Smooth muscle cell (in vitro differentiated cells): ENCODE results near the gene TEX19. TPM values are rescaled to one million over a fixed set of nuclear protein-coding genes. Genes with fewer than 3 reads are reported as not detected.

Experiments used
- DNase-seq: peaks from one replicate; lab custom pipeline; 2025; ENCODE audit not compliant: unreplicated experiment; lab: John Stamatoyannopoulos, UW
- H2AFZ ChIP-seq: fragments of 200-600 bp; sonication (generic); 2 replicates; pipeline ENCODE4 v1.6.0; 2016; ENCODE audit warnings: antibody characterized with exemption, low read depth, mild to moderate bottlenecking
- H3F3A ChIP-seq: fragments of 200-600 bp; sonication (generic); 2 replicates; pipeline ENCODE4 v1.6.0; 2017; ENCODE audit warnings: antibody characterized with exemption, low read depth
- H3K27ac ChIP-seq: fragments of 200-600 bp; sonication (generic); 2 replicates; pipeline ENCODE4 v1.5.1; 2016; ENCODE audit warnings: low read depth, mild to moderate bottlenecking
- H3K27me3 ChIP-seq: fragments of 200-600 bp; sonication (generic); 2 replicates; pipeline ENCODE4 v1.6.1; 2016; ENCODE audit warnings: low read depth, mild to moderate bottlenecking
- H3K36me3 ChIP-seq: fragments of 200-600 bp; sonication (generic); 2 replicates; pipeline ENCODE4 v1.5.1; 2016; ENCODE audit warnings: low read depth
- H3K4me1 ChIP-seq: fragments of 200-600 bp; sonication (generic); 2 replicates; pipeline ENCODE4 v1.5.1; 2016; ENCODE audit warnings: low read depth
- H3K4me2 ChIP-seq: fragments of 200-600 bp; sonication (generic); 2 replicates; pipeline ENCODE4 v1.6.0; 2016; ENCODE audit warnings: mild to moderate bottlenecking
- H3K4me3 ChIP-seq: fragments of 200-600 bp; sonication (generic); 2 replicates; pipeline ENCODE4 v1.5.1; 2016; ENCODE audit warnings: mild to moderate bottlenecking
- H3K79me2 ChIP-seq: fragments of 200-600 bp; sonication (generic); 2 replicates; pipeline ENCODE4 v1.6.0; 2016; ENCODE audit warnings: low read depth, mild to moderate bottlenecking
- H3K9ac ChIP-seq: fragments of 200-600 bp; sonication (generic); 2 replicates; pipeline ENCODE4 v1.6.0; 2016; ENCODE audit warnings: low read depth
- H3K9me3 ChIP-seq: fragments of 200-600 bp; sonication (generic); replicated peaks from 2 replicates; pipeline ENCODE4 v1.5.1; 2016; ENCODE audit warnings: low read depth
- H4K20me1 ChIP-seq: fragments of 200-600 bp; sonication (generic); 2 replicates; pipeline ENCODE4 v1.6.0; 2016; ENCODE audit warnings: low read depth
- WGBS: methylation state at CpG from one replicate; pipeline ENCODE4 v1.1.7; 2016; ENCODE audit warnings: low lambda C conversion rate; 5-methylcytosine and 5-hydroxymethylcytosine counted together
- polyA plus RNA-seq: library from polyadenylated mRNA; unstranded; fragments of >200 nt; fragmentation: Nextera tagmentation; extraction: Ambion mirVana; gene quantifications from 2 replicates; pipeline ENCODE4 v1.2.1, GENCODE V29; 2016
- total RNA-seq: library from RNA; depleted of rRNA; stranded (reverse); fragments of >200 nt; gene quantifications from 2 replicates; pipeline ENCODE4 v1.2.3, GENCODE V29; 2014
- TF ChIP-seq, protein P1 (sequence below): fragments of 200-600 bp; sonication (generic); IDR thresholded peaks from 2 replicates; pipeline ENCODE4 v1.5.1; 2017; ENCODE audit warnings: borderline replicate concordance, mild to moderate bottlenecking, antibody characterized with exemption; ENCODE audit not compliant: insufficient read depth, poor library complexity, severe bottlenecking

The TEX19 gene
- total and polyA plus RNA-seq, 2 experiments from 2014 or later: not detected

DNA sequence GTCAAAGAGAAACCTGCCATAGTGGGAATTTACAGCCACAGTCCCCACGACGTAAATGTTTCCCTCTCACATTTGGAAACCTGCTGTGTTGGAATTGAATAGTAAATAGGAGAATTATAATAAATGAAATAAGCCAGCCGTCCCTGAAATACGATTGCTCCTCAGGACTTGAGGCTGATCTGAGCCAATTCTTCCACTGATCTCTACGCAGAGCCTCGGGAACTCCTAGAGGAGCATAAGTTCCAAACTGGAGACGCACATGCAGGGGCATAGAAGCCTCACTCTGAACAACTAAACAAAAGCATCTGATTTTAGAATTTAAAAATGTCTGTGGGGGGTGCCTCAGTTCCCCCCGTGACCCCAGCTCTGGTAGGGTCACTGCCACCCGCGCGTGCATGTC is 10.2 kb upstream of the TEX19 start:
- Histone ChIP-seq H3K36me3 (no peaks in the 10 kb centered on the region), H3K4me3 (no peak overlapping the region), H3K4me2 (peak overlapping the region; percentile 45), H3K9me3 (no peaks in the 10 kb centered on the region), H3F3A (no peaks in the 10 kb centered on the region), H3K79me2 (no peaks in the 10 kb centered on the region), H3K9ac (no peak overlapping the region), H4K20me1 (no peaks in the 10 kb centered on the region), H3K4me1 (no peaks in the 10 kb centered on the region), H2AFZ (no peak overlapping the region), H3K27me3 (no peaks in the 10 kb centered on the region), H3K27ac (no peak overlapping the region)
- TF ChIP-seq, protein P1, sequence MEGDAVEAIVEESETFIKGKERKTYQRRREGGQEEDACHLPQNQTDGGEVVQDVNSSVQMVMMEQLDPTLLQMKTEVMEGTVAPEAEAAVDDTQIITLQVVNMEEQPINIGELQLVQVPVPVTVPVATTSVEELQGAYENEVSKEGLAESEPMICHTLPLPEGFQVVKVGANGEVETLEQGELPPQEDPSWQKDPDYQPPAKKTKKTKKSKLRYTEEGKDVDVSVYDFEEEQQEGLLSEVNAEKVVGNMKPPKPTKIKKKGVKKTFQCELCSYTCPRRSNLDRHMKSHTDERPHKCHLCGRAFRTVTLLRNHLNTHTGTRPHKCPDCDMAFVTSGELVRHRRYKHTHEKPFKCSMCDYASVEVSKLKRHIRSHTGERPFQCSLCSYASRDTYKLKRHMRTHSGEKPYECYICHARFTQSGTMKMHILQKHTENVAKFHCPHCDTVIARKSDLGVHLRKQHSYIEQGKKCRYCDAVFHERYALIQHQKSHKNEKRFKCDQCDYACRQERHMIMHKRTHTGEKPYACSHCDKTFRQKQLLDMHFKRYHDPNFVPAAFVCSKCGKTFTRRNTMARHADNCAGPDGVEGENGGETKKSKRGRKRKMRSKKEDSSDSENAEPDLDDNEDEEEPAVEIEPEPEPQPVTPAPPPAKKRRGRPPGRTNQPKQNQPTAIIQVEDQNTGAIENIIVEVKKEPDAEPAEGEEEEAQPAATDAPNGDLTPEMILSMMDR: no peak
- DNase-seq: no peak
- whole genome bisulfite sequencing: 84% methylated on average over 11 of the region's 11 CpGs

GRCh38 chr17:82349287-82349701 is 9.8 kb upstream of the TEX19 start:
- H3K9me3 ChIP-seq: no peaks in the 10 kb centered on the region
- H3K4me2 ChIP-seq: peak overlapping the region; percentile 45
- TF ChIP-seq, protein P1: no peak
- peak overlapping the region; percentile 34 for H2AFZ ChIP-seq
- DNase-seq: no peak
- H4K20me1 ChIP-seq: no peaks in the 10 kb centered on the region
- H3K27ac ChIP-seq: no peak overlapping the region
- no peaks in the 10 kb centered on the region for H3F3A ChIP-seq
- H3K36me3 ChIP-seq: no peaks in the 10 kb centered on the region
- H3K4me3 ChIP-seq: no peak overlapping the region
- no peaks in the 10 kb centered on the region for H3K79me2 ChIP-seq
- 51% methylated on average over 11 of the region's 11 CpGs for WGBS
- H3K9ac ChIP-seq: no peak overlapping the region
- no peaks in the 10 kb centered on the region for H3K4me1 ChIP-seq
- H3K27me3 ChIP-seq: no peaks in the 10 kb centered on the region

GRCh38 chr17:82350182-82351030 is 8.6 kb upstream of the TEX19 start:
- H3K4me1 ChIP-seq: no peaks in the 10 kb centered on the region
- H3K27ac ChIP-seq: no peak overlapping the region
- H3K27me3 ChIP-seq: no peaks in the 10 kb centered on the region
- TF ChIP-seq, protein P1: no peak
- no peaks in the 10 kb centered on the region for H3K79me2 ChIP-seq
- no peaks in the 10 kb centered on the region for H3F3A ChIP-seq
- H3K9me3 ChIP-seq: no peaks in the 10 kb centered on the region
- no peak overlapping the region for H3K4me3 ChIP-seq
- H4K20me1 ChIP-seq: no peaks in the 10 kb centered on the region
- 92% methylated on average over 28 of the region's 28 CpGs for WGBS
- H3K4me2 ChIP-seq: no peak overlapping the region
- H3K9ac ChIP-seq: no peak overlapping the region
- DNase-seq: no peak
- H2AFZ ChIP-seq: no peak overlapping the region
- no peaks in the 10 kb centered on the region for H3K36me3 ChIP-seq

- no peaks in the 10 kb centered on the region for H3K79me2 ChIP-seq
- no peak overlapping the region for H3K9ac ChIP-seq
- no peaks in the 10 kb centered on the region for H4K20me1 ChIP-seq
- no peaks in the 10 kb centered on the region for H3F3A ChIP-seq
- TF ChIP-seq, protein P1: no peak
- no peak overlapping the region for H3K4me3 ChIP-seq
- no peaks in the 10 kb centered on the region for H3K36me3 ChIP-seq
- H3K27me3 ChIP-seq: no peaks in the 10 kb centered on the region
- no peak overlapping the region for H3K4me2 ChIP-seq
- H2AFZ ChIP-seq: no peak overlapping the region
- H3K27ac ChIP-seq: no peak overlapping the region
- no peak for DNase-seq
- no peaks in the 10 kb centered on the region for H3K9me3 ChIP-seq
- no peaks in the 10 kb centered on the region for H3K4me1 ChIP-seq
- 81% methylated on average over 21 of the region's 21 CpGs for WGBS
Measured at GRCh38 chr17:82351254-82351712, 7.8 kb upstream of the TEX19 start.
